ENCODE results near the gene DGLUCY.

Gene DGLUCY

DNA sequence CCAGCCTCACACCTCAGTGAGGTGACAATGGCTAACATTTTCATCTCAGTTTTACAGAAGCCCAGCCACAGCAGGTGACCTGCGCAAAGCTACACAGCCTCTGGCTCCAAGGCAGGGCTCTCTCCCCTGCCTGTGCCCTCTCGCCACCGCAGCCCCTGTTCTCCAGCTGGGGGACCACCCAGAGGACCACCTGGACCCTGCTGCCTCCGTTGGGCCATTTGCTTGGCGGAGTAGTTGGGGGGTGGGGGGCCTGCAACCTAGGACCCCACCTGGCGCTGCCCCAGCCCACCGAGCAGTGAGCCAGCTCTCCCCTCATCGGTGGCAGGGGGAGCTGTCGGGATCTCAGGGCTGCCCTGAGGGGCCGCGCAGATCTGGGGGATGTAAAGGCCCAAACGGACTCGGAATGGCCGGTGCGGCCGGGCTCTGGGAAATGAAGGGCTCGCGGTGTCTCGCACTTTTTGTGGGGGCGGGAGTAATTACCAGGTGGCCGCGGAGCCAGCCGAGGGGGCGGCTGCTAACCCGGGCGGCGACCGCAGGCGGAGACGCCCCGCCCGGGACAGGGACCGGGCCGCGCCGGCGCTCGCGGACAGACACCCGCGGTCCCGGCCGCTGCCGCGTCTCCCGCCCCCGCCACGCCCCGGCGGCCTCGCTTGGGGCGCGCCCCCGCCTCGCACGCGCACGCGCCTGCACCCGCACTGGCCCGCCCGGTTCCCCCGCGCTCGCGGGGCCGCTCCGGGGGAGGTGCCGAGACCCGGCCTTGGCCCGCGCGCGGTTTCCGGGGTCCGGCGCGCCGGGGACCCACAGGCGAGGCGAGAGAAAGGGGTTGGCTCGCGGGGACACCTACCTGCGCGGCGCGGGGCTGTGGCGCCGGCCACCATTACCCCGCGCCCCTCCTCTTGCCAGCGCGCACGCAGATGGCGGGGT lies 139.3 kb downstream of the DGLUCY start:
- TF ChIP-seq, protein P1, sequence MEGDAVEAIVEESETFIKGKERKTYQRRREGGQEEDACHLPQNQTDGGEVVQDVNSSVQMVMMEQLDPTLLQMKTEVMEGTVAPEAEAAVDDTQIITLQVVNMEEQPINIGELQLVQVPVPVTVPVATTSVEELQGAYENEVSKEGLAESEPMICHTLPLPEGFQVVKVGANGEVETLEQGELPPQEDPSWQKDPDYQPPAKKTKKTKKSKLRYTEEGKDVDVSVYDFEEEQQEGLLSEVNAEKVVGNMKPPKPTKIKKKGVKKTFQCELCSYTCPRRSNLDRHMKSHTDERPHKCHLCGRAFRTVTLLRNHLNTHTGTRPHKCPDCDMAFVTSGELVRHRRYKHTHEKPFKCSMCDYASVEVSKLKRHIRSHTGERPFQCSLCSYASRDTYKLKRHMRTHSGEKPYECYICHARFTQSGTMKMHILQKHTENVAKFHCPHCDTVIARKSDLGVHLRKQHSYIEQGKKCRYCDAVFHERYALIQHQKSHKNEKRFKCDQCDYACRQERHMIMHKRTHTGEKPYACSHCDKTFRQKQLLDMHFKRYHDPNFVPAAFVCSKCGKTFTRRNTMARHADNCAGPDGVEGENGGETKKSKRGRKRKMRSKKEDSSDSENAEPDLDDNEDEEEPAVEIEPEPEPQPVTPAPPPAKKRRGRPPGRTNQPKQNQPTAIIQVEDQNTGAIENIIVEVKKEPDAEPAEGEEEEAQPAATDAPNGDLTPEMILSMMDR (IDR thresholded peaks at IDR 0.05): no peak

DNA sequence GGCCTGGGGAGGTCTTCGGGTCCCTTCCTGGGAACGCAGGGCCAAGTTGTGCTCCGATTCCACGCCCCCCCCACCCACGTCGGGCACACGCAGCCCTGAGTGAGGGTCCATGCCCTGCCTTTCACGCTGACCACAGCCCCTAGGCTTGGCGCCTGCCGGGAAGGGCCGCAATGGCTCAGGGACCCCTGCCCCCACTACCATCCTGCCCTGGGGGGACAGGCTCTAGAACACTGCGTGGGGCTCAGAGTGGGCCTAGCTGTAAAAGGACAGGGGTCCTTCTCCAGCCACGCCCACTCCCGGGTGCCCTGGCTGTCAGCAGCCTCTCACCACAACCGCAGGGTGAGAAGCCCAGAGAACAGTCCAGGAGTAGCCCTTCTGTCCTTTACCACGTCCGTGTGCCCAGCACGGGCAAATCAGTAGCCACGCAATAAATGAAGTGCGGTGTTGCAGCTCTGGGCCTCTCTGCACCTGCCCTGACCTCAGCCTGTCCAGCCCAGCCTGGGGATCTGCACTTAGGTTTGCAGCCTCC lies 140.0 kb downstream of the DGLUCY start:
- TF ChIP-seq, protein P1 (IDR thresholded peaks at IDR 0.05): no peak

DNA sequence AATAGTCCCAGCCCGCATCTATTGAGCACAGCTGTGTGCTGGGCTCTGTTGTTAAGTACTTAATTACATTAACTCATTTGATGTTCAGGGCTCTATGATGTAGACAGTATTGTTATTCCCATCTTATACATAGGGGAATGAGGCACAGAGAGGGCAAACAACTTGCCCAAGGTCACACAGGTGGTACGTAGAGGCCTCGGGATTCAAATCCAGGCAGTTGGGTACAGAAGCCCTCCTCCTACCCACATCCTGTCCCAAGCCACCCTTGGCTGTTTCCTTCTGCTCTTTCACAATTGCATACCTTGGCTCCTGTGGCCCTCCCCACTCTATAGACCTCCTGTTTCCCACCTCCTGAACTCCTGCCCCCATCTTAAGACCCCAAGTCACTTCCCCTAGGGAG lies 140.6 kb downstream of the DGLUCY start:
- TF ChIP-seq, protein P1 (IDR thresholded peaks at IDR 0.05): no peak

DNA sequence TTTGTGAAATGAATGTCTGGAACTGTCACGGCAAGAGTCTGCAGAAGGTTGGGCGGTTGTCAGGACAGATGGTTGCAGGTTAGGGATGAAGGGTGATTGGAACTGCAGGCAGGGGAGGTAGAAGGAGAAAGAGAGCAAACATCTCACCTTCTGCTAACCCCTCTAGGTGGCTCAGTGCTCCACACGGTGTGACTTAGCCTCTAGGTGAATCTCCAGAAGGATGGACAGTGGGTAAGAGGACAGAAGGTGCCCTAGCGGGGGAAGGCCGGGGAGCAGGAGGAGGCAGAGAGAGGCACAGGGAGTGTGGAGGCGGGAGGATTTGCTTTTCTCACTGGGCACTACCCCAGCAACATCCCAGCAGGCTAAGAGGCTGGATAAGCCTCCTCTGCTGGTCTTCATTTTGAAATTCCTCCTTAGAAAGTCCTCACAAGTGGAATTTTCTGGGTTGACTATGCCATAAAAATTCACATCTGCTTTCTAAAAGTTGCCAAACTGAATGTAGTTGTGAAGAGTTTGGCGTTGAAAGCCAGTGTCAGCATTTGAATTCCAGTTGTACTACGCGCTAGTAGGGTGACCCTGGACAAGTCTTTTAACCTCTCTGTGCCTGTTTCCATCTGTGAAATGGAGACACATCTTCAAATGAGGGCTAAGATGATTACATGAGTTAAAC lies 141.3 kb downstream of the DGLUCY start:
- TF ChIP-seq, protein P1 (IDR thresholded peaks at IDR 0.05): no peak

DNA sequence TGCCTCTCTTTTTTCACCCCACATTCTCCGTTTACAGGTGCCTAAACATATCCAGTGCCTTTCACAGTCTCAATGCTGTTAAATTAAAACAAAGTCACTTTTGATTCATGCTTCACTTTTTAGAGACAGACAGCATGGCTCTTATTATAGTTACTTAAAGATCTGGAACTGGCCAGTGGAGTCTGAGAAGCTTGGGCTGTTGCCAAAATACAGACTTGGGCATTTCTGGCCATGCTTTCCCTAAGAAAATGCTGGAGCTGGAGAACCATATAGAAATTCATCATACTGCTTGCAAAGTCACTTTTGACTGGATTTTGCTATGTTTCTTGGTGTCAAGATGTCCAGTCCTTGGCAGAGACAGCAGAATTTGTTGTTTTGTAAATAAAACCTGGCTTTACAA lies 142.8 kb downstream of the DGLUCY start:
- TF ChIP-seq, protein P1 (IDR thresholded peaks at IDR 0.05): no peak

DNA sequence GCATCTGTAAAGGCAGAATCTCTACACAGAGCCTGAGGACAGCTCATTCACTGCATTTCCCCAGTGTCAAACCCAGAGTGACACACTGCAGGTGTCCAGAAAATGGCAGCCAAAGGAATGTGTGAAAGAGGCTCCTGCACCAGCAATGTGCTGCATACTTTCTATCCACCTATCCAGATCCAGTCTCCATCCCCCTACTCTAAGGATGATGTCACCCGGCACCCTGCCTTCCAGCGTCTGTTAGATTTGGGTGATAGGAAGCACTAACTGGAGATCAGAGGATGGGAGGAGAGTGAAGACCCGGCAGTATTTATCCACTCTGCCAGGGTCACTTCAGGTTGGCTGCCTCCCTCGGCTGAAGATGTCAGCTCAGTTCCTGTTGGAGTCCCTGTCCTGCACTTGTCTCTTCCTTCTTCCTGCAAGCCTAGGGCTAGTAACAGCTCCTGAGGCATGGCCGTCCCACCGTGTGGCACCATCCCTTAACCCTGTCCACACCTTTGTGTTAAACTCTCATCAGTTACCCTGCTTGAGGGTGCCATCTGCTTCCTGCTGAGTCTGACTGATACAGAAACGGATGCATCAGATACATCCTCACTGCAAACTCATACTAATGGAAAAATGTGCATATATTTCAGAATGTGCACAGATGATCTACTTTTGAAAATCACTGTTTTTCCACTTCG lies 143.6 kb downstream of the DGLUCY start:
- TF ChIP-seq, protein P1 (IDR thresholded peaks at IDR 0.05): no peak

DNA sequence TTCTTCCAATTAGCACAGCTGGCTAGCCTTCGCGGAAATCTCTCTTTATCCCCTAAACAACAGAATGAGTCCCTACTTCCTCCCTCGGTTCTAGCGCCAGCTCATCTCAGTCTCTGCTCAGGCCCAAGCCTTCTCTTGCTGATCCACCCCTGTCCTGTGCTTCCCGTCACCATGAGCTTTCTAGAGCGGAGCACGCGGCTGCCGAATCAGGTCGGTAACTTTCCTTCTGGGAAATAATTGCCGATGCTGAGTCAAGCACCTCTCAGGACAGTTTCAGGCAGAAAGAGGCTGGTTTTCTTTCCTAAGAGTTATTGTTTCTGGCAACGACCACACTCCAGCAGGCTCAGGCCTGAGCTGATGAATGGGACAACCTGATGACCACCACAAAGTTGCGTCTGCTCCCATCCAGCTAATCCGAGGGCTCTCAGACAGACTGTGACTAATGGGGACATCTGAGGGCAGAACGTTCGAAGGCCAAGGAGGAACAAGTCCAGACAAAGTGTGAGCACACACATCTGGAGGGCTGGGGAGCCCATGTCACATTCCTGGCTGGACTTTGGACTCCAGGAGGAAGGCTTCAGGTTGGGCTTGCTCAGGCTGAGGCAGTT lies 144.2 kb downstream of the DGLUCY start:
- TF ChIP-seq, protein P1 (IDR thresholded peaks at IDR 0.05): no peak

All from LNCAP (cell line).